Activated CD8-positive, alpha-beta memory T cell treated with anti-CD3 and anti-CD28 coated beads, Interleukin-2, amount 50 U/mL, for 24 hours (primary cell): ENCODE results near the gene JMJD6.
"Not testable (repeated sequence)": the region's sequence is repeated elsewhere in the genome, so short reads cannot be mapped to it uniquely, and the experiment has no call there.

ENCODE experiments used
- DNase-seq: peaks from one replicate; pipeline ENCODE4 v3.0.0-alpha.2; 2020; ENCODE audit errors: extremely low read depth

The JMJD6 gene

GRCh38 chr17:76726231-76726775, at the start of gene JMJD6:
TSS of gene JMJD6 (minus strand) at chr17:76726606. CDS start at chr17:76726475, 131 bp downstream.
- peak; percentile 88 for DNase-seq

GRCh38 chr17:76775021-76775600, 48.7 kb upstream of the JMJD6 start:
- no peak for DNase-seq

GRCh38 chr17:76772842-76773525, 46.6 kb upstream of the JMJD6 start:
- DNase-seq, result no peak

GRCh38 chr17:76758570-76758969, 32.2 kb upstream of the JMJD6 start:
- no peak for DNase-seq

GRCh38 chr17:76757256-76757655, 30.9 kb upstream of the JMJD6 start:
- DNase-seq, result no peak

- no peak for DNase-seq
These were observed 28.9 kb upstream of the JMJD6 start for GRCh38 chr17:76755285-76755684.

GRCh38 chr17:76753061-76753961, 26.9 kb upstream of the JMJD6 start:
- DNase-seq, result no peak

GRCh38 chr17:76752006-76752405, 25.6 kb upstream of the JMJD6 start:
- no peak for DNase-seq

- no peak for DNase-seq
These were observed 25.1 kb upstream of the JMJD6 start for GRCh38 chr17:76751416-76751993.

GRCh38 chr17:76748657-76749056, 22.3 kb upstream of the JMJD6 start:
- DNase-seq, result no peak

GRCh38 chr17:76747716-76748363, 21.4 kb upstream of the JMJD6 start:
- DNase-seq, result no peak

- not testable (repeated sequence) for DNase-seq
These were observed 19.4 kb upstream of the JMJD6 start for GRCh38 chr17:76745785-76746184.

GRCh38 chr17:76744747-76745146, 18.3 kb upstream of the JMJD6 start:
- no peak for DNase-seq

GRCh38 chr17:76742958-76743357, 16.6 kb upstream of the JMJD6 start:
- no peak for DNase-seq

GRCh38 chr17:76740329-76741118, 14.1 kb upstream of the JMJD6 start:
- DNase-seq, result no peak

- DNase-seq, result not testable (repeated sequence)
These were observed 13.2 kb upstream of the JMJD6 start for GRCh38 chr17:76739568-76740115.

GRCh38 chr17:76738468-76738850, 12.1 kb upstream of the JMJD6 start:
- no peak for DNase-seq

GRCh38 chr17:76737676-76738467, 11.5 kb upstream of the JMJD6 start, which contains the start of gene MFSD11:
TSS of gene MFSD11 (plus strand) at chr17:76738119. CDS start at chr17:76738353, 234 bp downstream.
- DNase-seq, result peak; percentile 82

- DNase-seq, result peak; percentile 93
These were observed 10.8 kb upstream of the JMJD6 start, which contains the start of gene SRSF2 for GRCh38 chr17:76737082-76737675. TSS of gene SRSF2 (minus strand) at chr17:76737331. CDS start at chr17:76737160, 171 bp downstream.
